ENCODE results near the gene MRPL14.
"Not testable (repeated sequence)": the region's sequence is repeated elsewhere in the genome, so short reads cannot be mapped to it uniquely, and the experiment has no call there.

MRPL14 gene

DNA sequence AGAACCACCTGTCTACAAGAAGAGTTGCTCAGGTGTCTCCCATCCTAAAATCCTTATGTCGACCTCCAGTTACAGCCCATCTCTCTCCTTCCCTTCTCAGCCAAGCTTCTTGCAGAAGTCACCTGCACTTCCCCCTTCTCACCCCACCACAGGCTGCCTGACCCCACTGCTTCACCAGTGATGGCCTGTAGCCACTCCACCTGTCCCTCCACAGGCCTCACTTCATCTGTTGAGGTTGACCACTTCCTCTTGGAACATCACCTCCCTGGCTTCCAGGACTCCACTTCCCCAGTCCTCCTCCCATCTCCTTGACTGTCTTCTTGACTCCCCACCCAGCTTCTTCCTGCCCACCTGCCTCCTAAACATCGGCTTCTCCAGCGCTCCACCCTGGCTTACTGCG, 25.4 kb downstream of the MRPL14 start:
- DNase-seq = no peak

DNA sequence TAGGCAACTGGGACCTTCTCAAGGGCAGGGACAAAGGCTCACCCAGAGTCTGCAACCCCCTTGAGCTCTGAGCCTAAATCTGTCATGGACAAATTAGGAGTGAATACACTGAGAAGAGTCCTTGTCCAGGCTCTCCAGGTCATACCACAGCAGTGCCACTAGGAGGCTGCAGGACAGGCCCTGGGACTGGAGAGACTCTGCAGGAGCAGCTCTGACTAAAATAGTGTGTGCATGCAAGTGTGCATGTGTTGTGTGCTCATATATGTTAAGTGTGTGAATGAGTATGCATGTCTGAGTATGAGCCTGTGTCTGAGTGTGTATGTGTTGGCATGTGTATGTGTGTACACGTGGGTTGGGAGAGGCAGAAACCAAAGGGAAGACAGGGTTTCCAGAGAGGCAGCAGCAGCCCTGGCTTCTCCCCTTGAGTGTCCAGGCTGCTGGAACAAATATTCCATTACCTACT, 27.1 kb downstream of the MRPL14 start:
- DNase-seq = no peak

DNA sequence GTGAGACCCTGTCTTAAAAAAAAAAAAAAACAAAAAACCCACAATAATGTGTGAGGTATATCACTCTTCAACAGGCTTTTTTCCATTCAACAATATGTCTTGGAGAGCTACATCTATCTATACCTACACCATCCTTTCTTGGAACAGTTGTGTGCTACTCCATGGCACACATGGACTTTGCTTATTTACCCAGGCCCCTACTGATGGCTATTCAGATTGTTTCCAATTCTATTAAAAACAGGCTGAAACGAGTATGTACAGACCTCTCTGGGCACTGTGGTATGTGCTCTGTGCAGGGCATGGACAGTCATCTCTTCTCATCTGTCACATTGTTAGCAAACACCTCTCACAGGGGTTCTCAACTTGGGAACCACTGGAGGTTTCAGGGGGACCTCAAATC, 28.1 kb downstream of the MRPL14 start:
- no peak for DNase-seq

DNA sequence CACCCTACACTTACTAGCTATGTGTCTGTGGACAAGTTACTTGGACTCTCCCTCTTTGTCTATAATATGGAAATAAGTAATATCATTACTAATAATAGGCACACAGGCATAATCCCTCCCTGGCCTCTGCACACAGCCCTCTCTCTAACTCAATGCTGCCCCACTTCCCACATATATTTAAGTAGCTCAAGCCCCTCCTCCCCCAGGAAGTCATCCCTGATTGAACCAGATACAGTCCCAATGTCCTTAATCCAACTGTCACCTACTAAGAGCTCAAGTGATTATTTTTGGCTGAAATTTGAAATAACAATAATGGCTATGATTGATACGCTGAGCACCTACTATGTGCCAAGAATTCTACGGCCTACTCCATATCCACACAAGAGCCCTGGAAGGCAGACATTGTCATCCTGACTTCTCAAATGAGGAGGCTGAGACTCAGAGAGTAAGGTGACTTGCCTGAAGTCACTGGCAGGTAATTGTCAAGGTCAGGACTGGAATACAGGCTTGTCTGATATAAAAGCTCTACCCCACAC, 29.4 kb downstream of the MRPL14 start:
- no peak for DNase-seq

DNA sequence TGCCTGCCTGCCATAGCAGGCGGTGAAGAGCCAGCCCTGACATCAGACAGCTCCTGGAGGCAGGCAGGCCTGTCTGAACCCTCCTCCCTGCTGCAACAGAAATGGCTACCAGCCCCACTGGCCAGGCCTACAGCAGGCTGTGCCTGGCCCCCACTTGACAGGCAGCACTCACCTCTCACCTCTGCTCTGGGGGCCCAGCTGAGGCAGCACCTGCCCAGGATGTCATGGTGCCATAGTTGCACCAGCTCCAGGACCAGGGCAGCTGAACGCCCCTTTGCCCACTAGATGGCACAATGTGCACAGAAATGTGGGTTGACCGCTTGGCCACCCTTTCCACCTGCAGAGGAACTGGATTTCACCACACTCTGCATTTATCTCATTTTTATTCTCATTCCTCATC, 30.6 kb downstream of the MRPL14 start:
- DNase-seq = peak; percentile 46

DNA sequence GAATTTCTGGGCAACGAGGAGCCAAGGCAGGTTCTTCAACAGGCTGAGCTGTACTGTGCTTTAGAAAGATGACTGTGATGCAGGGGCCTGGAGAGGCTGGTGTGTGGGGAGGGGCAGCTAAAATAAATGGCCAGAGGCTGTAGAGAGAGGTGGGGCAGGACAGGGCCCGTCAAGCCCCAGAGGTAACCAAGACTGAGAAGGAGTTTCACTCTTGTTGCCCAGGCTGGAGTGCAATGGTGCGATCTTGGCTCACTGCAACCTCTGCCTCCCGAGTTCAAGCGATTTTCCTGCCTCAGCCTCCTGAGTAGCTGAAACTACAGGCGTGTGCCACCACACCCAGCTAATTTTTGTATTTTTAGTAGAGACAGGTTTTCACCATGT, 32.0 kb downstream of the MRPL14 start:
- not testable (repeated sequence) for DNase-seq

DNA sequence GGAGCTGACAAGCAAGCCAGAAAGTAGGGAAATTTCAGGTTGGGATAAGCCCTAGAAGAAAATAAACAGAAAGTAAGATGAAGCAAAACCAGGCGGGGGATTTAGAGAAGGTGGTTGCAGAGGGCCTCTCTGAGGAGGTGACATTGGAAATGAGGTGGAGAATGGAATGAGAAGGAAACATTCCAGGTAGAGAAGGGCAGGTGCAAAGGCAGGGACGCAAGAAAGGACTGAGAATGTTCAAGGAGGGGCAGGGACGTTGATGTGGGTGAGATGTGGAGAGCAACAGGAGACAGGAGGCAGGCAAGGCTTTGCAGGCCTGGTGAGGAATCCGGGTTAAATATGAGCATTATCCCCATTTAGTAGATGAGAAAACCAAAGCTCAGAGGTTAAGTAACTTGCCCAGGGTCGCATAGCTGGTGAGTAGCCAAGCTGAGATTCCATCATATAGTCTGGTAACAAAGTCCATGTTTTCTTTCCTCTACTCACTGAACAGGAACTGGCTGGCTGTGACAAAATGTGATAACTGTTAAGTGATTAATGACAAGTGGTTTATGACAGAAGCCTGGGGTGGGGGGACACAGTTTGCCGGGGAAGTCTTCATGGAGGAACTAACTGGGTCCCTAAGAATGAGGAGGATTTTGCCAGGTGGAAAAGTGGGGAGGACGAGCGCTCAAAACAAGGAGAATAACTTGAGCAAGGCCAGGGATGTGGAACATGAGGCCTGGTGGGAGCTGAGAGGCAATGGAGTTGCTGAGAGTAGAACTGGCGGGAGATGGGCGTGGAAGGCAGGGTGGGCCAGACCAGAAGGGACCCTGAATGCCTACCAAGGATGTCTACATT, 32.6 kb downstream of the MRPL14 start:
- no peak for DNase-seq

DNA sequence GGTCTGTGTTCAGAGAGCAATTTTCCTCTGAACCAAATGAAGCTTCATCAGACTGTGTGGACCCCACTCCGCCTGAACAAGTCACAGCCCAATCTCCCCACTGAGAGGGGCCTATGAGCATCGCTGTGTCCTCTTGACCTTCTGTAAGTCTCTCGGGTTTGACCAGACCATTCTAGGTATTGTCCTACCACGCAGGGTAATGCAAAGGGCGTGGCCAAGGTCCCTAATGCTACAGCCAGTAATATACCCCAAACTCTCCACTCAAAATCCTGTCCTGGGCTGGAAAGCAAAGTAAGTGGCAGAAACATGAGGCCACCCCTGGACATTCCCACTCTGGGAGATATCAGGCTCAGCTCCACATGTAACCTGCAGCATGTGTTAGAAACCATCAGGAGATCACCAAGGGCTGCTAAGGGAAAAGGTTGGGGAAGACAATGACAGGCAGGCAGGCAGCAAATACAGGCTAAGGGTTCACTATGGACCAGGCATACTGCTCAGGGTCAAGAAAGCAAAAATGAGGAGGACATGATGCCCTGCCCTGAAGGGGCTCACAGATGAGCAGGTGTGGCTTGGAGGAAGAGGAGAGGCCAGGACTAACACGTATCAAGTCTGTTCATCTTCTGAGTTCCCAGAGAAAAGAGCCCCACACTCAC, 33.4 kb downstream of the MRPL14 start:
- DNase-seq = no peak

DNA sequence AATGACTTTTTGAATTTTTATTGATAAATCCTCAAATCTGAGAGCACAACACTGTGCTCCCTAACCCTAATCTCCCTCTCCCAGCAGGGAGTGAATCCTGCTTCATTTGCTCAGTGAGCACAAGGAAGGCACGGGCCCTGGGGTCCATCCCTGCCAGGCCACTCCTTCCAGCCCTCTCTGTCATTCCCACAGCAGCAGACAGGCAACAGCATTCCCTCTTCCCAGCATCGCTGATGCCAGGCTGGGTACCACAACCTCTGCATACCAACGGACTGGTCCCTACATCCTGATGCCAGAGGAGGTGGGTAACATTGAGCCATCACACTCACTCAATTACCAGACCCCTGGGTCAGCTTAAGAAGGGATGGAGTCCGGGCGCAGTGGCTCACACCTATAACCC, 34.2 kb downstream of the MRPL14 start:
- DNase-seq = no peak

DNA sequence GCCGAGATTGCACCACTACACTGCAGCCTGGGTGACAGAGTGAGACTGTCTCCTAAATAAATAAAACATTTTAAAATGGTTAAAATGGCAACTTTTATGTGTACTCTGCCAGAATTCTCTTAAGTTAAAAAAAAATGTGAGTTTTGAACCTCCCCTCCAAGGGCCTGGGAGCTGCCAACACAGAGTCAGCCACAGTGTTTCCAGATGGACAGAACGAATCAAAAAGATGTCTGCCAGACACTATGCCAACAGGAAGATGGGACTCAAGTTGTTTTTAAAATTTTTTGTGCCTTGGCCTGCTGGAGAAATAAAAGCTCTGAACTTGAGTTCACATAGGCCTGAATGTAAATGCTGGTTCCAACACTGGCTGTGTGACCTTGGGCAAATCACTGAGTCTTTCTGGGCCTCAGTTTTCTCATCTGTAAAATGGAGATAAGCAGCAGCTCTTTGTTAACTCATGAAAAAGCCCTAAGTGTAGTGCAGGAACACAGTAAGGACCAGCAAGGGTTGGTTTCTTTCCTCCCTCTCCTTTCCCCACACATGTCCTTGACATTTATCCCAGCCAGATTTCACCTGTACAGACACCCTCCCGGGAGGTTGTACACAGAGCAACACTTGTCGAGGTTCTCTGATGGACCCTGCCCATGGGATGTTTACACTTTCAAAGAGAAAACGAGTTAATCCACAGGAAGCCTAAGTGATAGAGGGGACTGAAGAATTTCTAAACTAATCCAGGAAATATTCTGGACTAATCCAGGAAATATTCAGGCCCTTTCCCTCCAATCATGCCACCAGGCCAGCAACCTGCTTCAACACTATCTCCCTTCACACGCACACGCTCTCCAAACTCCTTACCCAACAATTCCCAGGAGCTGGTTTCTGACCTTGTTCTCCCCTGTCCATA, 35.0 kb downstream of the MRPL14 start:
- DNase-seq = no peak

DNA sequence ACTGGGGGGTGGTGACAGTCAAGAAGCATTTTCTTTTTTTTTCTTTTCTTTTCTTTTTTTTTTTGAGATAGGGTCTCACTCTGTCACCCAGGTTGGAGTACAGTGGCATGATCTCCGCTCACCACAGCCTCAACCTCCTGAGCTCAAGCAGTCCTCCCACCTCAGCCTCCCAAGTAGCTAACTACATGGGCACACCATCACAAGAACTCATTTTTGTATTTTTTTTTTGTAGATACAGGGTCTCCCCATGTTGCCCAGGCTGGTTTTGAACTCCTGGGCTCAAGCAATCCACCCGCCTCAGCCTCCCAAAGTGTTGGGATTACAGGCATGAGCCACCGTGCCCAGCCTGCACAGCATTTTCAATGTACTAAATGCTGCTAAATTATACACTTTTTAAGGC, 35.9 kb downstream of the MRPL14 start:
- DNase-seq = not testable (repeated sequence)

DNA sequence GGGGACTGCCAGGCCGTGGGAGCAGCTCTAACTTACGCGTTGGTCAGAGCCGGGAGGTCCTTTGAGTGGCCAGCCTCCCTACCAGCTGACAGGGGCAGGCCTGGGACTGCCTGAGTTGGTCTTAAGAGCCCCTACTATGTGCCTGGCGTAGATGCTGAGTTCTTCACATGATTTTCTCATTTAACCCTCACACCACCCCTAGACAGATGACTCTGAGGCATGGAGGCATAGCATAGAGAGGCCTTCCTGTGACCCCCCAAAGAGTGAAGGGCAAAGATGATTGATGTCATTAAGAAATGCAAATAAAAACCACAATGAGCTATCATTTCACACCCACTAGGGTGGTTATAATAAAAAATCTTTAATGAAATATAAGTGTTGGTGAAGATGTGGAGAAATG, 36.8 kb downstream of the MRPL14 start:
- DNase-seq = no peak

DNA sequence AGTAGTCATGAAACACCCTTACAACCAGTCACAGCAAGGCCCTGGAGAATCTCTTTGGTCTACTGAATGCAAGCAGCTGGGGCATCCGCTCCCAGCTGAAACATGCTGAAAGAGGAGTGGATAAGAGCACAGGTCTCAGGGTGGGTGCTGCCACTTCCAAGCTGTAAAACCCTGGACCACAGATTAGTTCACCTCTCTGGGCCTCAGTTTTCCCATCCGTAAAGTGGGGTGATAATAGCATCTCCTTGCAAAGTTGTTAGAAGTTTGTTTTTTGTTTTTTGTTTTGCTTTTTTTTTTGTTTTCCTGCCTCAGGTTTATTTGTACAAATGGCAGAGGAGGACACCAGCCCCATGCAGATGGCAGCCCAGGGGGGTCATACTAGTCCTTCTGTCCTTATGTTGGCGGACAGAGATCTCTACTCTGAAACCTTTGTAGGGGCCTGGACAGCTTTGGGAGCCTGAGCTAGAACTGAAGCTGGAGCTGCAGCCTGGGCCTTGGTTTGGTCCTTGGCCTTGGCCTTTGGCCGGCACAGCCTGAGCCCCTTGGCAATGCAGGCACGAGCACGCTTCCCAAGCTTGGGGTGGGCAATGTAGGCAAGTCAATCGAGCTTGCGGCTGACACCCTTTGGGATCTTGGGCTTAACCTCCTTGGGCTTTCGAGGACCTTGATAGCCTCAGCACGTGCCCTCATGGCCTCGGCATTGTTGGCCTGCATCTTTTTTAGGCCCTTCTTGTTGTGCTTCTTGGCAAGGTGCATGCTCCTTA, 38.2 kb downstream of the MRPL14 start:
- no peak for DNase-seq

DNA sequence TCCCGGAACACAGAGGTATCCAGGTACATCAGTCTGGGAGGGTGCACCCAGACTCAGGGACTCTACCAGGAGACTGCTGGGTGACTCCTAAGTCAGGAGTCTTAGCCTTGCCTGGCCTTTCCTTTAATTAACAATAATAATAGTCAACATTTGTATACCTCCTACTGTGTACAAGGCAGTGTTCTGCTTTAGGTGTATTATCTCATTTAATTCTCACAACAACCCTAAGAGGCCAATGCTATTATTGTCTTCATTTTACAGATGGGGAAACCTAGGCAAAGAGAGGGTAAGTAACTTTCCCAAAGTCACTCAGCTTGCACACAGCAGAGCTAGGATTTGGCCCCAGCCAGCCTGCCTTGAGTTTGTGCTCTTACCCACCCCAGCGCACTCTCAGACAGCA, 39.6 kb downstream of the MRPL14 start:
- no peak for DNase-seq

DNA sequence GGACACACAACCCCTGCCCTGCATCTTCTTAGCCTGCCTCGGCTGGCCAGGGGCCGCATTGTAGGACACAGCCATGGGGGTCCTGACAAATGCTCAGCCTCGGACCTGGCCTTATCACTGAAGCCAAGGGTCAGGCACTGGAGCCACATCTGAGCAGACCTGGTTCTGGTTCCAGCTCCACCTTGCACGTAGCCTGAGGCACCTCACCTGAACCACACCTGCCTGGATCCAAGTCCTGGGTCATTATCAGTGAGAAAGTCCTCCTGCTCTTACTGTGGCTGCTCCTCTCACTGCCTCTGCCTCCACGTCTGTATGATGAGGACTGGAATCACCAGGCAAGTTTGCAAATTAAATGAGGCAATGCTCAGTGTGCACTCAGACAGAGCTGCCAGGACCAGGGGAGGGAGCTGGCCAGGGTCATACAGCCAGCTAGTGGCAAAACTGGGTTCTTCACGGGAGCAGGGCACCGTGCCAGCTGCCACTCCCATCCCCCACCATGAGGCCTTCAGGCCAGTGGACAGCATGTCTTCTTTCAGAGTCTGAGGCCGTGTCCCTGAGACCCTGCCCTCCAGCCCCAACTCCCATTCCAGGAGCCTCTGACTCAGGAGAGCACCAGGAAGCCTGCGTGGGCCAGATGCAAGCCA, 40.2 kb downstream of the MRPL14 start:
- no peak for DNase-seq

DNA sequence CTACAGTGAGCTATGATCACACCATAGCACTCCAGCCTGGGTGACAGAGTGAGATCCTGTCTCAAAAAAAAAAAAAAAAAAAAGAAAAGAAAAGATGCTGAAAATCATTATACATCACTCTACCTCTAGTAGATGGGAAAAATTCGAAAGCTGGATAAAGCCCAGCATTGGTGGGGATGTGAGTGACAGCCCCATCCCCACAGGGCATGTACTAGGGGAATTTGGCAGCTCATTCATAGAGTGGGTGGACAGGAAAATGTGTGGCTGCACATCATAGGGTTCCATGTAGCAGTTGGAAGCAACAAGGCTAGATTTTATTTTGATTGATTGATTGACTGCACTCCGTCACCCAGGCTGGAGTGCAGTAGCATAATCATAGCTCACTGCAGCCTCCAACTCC, 42.0 kb downstream of the MRPL14 start:
- no peak for DNase-seq

DNA sequence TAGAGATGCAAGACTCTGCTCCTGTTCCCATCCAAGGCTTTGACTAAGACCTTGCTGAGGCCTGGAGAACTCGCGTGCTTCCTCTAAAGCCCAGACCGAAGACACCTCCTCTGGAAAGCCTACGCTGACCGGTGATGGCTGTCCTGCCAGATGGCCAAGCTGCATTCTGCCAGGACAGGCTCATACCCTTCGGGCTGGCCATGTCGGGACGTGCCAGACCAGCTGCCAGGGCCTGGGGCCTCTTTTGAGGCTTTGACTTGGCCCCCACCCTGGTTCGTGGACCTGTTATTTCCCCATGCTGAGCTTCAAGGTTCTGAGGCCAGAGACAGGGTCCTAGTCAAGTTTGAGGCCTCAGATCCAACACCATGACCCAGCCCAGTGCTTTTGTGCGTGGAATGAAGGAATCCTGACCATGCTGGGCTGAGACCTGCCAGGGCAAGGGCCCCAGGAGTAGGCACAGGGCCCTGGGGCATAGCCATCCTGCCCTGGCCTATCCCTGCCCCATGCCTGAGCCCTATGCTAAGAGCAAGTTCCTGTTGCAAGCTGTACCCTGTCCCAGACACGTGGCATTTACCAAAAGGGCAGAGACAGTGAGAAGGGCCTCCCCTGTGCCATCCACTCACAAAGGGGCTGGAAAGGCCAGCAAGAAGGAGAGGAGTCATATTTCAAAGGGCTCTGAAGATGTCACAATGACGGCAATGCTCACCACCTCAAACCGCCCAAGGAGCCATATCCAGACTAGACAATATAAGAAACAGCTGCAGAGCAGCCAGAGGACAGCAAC, 42.8 kb downstream of the MRPL14 start:
- no peak for DNase-seq

DNA sequence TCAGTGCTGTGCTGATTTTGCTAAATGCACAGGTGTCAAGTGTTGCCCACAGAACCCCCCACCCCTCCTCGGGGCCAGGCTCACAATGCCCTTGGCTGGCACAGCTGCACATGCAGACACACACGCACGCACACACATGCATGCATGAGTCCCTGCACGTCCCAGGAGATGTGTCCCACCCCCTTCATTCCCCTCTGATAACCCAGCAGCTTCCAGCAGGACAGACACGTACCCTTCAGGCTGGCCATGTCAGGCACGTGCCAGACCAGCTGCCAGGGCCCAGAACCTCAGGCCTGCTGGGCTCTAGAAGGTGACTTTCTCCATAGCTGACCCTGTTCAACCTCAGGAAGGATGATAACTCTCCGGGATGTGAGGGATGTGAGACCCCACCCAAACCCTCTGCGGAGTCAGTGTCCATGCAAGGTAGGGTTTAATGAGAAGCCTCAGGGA, 44.4 kb downstream of the MRPL14 start:
- no peak for DNase-seq

DNA sequence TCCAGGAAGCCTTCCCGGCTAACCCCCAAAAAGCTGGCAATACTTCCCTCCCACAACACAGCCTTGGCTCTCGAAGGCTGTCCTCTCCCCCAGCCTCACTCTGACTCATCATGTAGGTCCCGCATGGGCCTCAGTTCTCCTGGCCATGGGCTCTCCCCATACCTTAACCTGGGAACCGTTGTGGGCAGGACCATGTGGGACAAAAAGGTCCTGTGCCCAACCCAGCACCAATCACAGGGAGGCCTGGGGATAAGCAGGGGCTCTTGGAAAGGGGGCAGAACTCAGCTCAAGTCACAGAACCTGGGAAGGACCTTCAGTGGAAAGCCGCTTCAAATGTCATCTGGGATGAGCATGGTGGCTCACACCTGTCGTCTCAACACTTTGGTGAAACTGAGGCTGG, 45.5 kb downstream of the MRPL14 start:
- DNase-seq = no peak
